GM12801 (cell line): ENCODE measurements around the gene CNTFR.

Experiments used
- TF ChIP-seq, protein P1 (sequence below): IDR thresholded peaks from one replicate; pipeline ENCODE4 v1.5.1; 2011; ENCODE audit warnings: control low read depth; ENCODE audit not compliant: insufficient read length; ENCODE audit errors: extremely low read depth

CNTFR gene

DNA sequence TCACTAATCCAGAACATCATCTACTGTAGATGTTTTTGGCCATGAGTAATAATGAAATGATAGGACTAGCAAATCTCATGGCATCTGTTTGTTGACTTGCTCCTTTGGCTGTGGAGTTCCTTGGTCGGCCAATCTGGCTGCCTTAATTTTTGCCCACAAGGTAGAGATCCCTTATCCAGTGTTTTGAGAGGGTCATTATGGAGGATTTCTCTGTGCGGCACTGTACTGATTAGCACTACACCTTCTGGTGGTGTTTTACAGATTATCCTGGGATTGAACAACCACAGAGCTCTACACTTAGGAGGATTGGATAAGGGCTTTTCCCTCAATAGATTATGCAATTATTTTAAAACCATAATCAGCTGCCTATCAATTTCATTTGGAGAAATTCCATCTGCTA is 63.5 kb downstream of the CNTFR start:
- TF ChIP-seq, protein P1, sequence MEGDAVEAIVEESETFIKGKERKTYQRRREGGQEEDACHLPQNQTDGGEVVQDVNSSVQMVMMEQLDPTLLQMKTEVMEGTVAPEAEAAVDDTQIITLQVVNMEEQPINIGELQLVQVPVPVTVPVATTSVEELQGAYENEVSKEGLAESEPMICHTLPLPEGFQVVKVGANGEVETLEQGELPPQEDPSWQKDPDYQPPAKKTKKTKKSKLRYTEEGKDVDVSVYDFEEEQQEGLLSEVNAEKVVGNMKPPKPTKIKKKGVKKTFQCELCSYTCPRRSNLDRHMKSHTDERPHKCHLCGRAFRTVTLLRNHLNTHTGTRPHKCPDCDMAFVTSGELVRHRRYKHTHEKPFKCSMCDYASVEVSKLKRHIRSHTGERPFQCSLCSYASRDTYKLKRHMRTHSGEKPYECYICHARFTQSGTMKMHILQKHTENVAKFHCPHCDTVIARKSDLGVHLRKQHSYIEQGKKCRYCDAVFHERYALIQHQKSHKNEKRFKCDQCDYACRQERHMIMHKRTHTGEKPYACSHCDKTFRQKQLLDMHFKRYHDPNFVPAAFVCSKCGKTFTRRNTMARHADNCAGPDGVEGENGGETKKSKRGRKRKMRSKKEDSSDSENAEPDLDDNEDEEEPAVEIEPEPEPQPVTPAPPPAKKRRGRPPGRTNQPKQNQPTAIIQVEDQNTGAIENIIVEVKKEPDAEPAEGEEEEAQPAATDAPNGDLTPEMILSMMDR, result no peak

DNA sequence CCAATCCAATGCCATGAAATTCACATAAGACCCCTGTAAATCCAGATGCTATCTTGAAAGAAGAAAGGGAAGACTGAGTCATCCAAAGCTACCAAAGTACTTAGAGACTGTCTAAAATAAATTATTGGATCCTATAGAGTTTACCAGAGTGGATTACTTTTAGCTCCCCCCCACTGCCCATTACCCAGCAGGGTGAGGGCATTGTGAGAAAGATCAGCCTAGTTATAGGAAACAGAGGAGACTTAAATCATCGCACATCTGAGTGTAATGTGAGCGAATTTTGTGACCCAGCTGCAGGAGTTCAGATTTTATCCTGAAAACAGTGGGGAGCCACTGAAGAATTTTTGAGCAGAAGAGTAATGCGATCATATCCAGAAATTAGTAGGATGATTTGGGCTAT is 65.2 kb downstream of the CNTFR start:
- TF ChIP-seq, protein P1, result no peak

DNA sequence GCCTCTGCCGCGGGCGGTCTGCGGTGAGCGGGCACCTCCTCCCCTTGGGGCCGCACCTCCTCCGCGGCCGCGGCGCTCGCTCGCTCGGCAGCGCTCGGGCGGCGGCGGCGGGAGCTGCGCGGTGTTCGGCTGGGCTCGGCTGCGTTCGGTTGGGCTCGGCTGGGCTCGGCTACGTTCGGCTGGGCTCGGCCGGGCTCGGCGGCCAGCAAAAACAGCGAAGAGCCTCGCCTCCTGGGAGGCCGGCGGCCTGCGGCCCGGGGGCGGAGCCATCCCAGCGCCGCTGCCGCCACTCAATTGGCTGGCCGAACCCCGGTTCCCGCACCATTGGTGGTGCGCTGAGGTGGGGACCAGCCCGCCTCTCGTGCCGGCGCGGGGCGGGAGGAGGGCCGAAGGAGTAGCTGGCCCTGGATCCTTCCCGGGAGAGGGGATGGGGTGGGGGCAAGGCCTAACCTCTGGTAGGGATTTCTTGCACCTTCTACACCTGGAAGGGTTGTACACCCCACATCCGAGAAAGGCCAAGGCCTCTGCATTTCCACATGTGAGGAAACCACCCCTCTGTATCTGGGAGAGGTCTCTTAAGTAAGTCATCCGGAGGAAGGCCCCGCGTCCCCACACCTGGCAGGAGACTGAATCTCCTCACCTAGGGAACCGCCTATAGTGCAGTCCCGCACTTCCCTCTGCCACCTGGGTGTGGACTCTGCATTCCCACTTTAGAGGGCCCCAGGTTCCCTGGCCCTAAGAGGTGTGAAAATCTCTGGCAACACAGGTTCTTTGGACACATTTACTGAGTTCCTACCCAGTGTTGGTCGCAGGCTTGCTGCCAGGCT is 66.3 kb downstream of the CNTFR start, which contains the start of gene ENHO:
TSS of gene ENHO (minus strand) at position 20 of the 827 bp plus-strand sequence. CDS start 1,295 bp downstream, outside the sequence.
- TF ChIP-seq, protein P1, result no peak

DNA sequence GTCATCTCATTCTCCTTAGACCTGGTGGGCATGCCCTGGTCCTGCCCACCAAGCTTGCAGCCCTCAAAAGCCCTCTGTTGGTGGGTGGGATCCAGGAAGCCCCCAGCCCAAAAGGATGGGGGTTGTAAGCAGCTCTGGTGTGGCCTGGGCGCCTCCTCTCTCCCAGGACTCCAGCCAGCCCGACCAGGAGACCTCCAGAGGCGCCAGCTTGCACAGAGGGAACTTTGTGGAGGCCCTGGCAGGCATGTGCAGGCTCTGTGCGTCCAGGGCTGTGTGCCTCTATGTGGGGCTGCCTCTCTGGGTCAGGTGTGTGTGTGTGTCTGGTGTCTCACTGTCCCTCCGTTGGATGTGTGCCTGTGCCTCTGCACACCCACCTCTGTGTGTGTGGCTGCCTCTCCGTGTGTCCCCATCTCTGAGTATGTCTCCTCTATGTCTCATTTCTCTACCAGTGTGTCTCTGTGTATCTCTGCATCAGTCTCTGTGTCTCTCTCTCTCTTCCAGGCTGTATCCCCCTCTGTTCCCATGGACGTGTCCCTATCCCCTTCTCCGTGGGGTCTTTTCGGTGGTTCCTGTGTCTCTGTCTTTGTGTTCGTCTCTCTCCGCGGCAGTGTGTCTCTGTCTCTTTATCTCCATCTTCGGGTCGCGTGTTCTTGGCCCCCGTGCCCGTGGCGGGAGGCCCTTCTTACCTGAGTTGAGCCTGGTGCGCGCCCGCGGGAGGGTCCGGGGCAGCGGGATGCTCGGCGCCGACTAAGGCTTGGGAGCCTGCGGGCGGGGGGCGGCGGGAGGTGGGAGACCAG is 67.2 kb downstream of the CNTFR start:
- TF ChIP-seq, protein P1, result no peak

DNA sequence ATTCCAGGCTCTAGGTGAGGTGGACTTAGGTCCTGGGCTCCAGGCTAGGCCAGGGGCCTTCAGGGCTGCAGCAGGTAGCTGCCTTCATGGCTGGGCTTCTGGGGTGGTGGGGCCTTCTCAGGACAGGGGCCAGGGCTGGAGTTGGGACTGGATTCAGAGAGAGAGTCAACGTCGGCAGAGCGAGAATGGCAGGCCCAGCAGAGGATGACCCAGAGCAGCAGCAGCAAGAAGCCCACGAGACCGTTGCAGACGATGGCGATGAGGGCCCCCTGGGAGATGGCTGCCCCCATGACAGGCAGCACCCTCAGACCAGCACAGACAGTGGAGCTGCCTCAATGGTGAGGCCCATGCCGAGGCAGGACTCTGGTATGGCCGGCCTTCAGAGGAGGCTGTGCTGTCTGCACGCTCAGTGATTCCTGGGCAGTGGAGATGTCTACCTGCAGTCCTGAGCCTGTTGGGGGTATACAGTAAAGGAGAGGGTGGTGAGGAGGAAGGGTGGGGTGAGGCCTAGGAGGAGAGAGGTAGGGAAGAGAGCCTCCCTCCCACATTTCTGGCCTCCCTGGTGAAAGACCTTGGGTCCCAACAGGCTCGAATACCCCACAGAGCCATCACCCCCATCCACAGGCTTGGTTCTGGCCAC is 68.0 kb downstream of the CNTFR start:
- TF ChIP-seq, protein P1, result no peak

DNA sequence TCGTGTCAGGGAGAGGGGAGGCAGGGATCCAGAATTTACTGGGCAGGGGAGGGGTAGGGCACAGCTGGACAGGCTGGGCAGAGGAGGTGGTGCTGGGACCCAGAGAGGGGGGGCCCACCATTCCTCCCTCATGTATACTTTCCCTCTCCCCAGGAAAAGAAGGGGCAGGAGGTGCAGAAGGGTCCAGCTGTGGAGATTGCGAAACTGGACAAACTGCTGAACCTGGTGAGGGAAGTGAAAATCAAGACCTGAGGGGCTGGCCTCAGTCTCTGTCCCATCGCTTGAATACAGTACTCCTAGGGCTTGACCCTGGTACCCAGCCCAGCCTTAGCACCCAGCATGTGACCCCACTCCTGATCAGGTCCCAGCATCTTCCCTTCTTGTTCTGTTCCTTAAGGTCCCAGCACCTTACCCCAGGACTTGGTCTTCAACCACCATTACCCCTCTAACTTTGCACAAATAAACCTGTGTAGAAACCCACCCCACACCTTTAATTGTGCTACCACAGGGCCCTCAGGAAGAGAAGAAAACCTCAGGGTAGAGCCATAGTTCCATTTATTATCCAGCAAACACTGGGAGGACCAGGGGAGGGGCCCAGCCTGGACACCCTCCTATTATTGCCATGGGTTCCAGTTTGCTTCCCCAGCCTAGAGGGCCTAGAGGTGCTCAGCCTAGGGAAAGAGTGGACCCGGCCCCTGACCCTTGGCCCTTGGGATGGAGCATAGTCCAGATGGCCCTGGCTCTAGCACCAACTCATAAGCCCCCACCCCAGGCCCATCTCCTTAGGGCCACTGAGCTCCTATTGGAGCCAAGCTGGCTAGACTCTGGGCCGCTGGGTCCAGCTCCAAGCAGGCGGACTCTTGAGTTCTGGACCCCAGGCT is 68.8 kb downstream of the CNTFR start:
- TF ChIP-seq, protein P1, result no peak
